ENCODE results near the gene PHLDB3. TPM values are rescaled to one million over a fixed set of nuclear protein-coding genes. Genes with fewer than 3 reads are reported as not detected.

PHLDB3 gene
- total RNA-seq, 1 experiment from 2014 or later, result 8.5 TPM

DNA sequence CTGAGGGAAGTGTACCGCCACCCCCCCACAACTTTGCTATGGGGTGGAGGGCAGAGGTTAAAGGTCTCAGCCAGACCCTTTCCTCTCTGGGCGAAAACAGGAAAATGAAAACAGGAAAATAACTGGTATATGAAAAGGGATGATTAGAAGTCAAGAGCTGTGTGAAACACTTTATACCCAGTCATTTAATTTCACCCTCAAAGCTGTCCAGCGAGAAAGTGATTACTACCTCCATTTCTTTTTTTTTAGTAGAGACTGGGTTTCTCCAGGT lies 575 bp upstream of the PHLDB3 start:
- no peak overlapping the region for H3K27ac Mint-ChIP-seq
- no peak overlapping the region for H2AFZ ChIP-seq (ENCODE audit: low read length)

More for the DNA sequence above, 575 bp upstream of the PHLDB3 start:
- no peak overlapping the region for H2BK12ac ChIP-seq (ENCODE audit: insufficient read length, low read depth, low read length)
- no peaks in the 10 kb centered on the region for H3K9me3 ChIP-seq (ENCODE audit: control insufficient read depth, low read depth, low read length)
- no peak overlapping the region for H3K4ac ChIP-seq (ENCODE audit: low read depth, low read length)
- H4K5ac ChIP-seq (ENCODE audit: insufficient read length, low read depth, low read length), result no peak overlapping the region
- no CpG with 5 or more reads among the region's 3 CpGs for WGBS (ENCODE audit: extremely low coverage, insufficient read length, low lambda C conversion rate)
- no peaks in the 10 kb centered on the region for H3K79me1 ChIP-seq (ENCODE audit: insufficient read depth, low read depth, low read length, poor library complexity, severe bottlenecking)
- peaks cover 4% of the 10 kb centered on the region; the same call in 1 of the 2 replicates for H3K27me3 ChIP-seq (ENCODE audit: insufficient read depth, low read length)
- H4K91ac ChIP-seq (ENCODE audit: insufficient read length, low read depth, low read length), result no peak overlapping the region
- no peak overlapping the region for H2BK120ac ChIP-seq (ENCODE audit: low read depth, low read length, poor library complexity, severe bottlenecking)
- H3K27ac ChIP-seq (ENCODE audit: insufficient read length, low read depth, low read length), result no peak overlapping the region
- H2BK15ac ChIP-seq (ENCODE audit: low read depth, low read length), result no peak overlapping the region; the same call in 1 of the 2 replicates
- Mint-ChIP-seq H3K4me3 (peak overlapping the region; percentile 73 to 87), H3K27me3 (ENCODE audit: low read depth) (peaks cover 12% of the 10 kb centered on the region), H3K9me3 (no peaks in the 10 kb centered on the region; a peak in 1 of 5 replicates), H3K36me3 (ENCODE audit: insufficient read depth in 1 of 3, low read depth in 3 of 3) (peaks cover 7 to 10% (median 9%) of the 10 kb centered on the region in 3 experiments; a peak in 5 of 7 replicates), H3K4me1 (peaks cover 12 to 25% of the 10 kb centered on the region in 2 experiments)
- no peak overlapping the region for H2BK20ac ChIP-seq (ENCODE audit: low read depth, low read length, poor library complexity, severe bottlenecking)
- H2BK5ac ChIP-seq (ENCODE audit: insufficient read length, low read length), result no peak overlapping the region
- H3K79me2 ChIP-seq (ENCODE audit: insufficient read depth, low read length), result no peaks in the 10 kb centered on the region
- H3K14ac ChIP-seq (ENCODE audit: insufficient read depth, low read length), result no peak overlapping the region
- no peaks in the 10 kb centered on the region for H4K20me1 ChIP-seq (ENCODE audit: control insufficient read depth, insufficient read depth, insufficient read length)
- no peak for DNase-seq
- H3K23ac ChIP-seq (ENCODE audit: insufficient read length, low read depth, low read length), result no peak overlapping the region
- TF ChIP-seq, protein P1, sequence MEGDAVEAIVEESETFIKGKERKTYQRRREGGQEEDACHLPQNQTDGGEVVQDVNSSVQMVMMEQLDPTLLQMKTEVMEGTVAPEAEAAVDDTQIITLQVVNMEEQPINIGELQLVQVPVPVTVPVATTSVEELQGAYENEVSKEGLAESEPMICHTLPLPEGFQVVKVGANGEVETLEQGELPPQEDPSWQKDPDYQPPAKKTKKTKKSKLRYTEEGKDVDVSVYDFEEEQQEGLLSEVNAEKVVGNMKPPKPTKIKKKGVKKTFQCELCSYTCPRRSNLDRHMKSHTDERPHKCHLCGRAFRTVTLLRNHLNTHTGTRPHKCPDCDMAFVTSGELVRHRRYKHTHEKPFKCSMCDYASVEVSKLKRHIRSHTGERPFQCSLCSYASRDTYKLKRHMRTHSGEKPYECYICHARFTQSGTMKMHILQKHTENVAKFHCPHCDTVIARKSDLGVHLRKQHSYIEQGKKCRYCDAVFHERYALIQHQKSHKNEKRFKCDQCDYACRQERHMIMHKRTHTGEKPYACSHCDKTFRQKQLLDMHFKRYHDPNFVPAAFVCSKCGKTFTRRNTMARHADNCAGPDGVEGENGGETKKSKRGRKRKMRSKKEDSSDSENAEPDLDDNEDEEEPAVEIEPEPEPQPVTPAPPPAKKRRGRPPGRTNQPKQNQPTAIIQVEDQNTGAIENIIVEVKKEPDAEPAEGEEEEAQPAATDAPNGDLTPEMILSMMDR (conservative IDR thresholded peaks at IDR 0.05), result no peak
- peak overlapping the region; percentile 98 for H3K4me2 ChIP-seq (ENCODE audit: insufficient read depth, insufficient read length, low read length)
- no peak overlapping the region for H3K56ac ChIP-seq (ENCODE audit: insufficient read length, low read depth, low read length)
- H3K4me1 ChIP-seq (ENCODE audit: insufficient read depth, low read length), result no peaks in the 10 kb centered on the region
- no peak overlapping the region for H3K18ac ChIP-seq (ENCODE audit: insufficient read length, low read depth, low read length)
- H3K23me2 ChIP-seq (ENCODE audit: insufficient read length, low read depth, low read length, poor library complexity, severe bottlenecking), result peaks cover 21% of the 10 kb centered on the region
- no peak overlapping the region for H2AK5ac ChIP-seq (ENCODE audit: insufficient read length, low read length)
- H4K8ac ChIP-seq (replicated peaks; ENCODE audit: insufficient read length, low read depth, low read length), result no peak overlapping the region
- H3T11ph ChIP-seq (ENCODE audit: low read length), result no peak overlapping the region
- peak overlapping the region; percentile 28 for H3K9ac ChIP-seq (ENCODE audit: extremely low read depth, insufficient read length, low read length)
